Gastrocnemius medialis (tissue), 4 donors: ENCODE results near the gene LIPE.

Experiments used
- CTCF ChIP-seq, 5 experiments: fragments of 450-650 bp in 3 of 5; fragments of 200-600 bp in 2 of 5; sonication (generic) in 2 of 5; IDR thresholded peaks in 4 of 5; conservative IDR thresholded peaks in 1 of 5; 1 replicate in 4 of 5; 2 replicates in 1 of 5; pipeline ENCODE4 v1.5.1; 2016 to 2019; ENCODE audit warnings: antibody characterized with exemption in 5 of 5, mild to moderate bottlenecking in 3 of 5, moderate library complexity in 3 of 5
- POLR2A ChIP-seq, 2 donors: fragments of 450-650 bp; IDR thresholded peaks; one replicate each; pipeline ENCODE4 v1.6.1; 2017; ENCODE audit warnings: antibody characterized with exemption in 2 of 2, mild to moderate bottlenecking in 2 of 2, moderate library complexity in 2 of 2

- no peak for TF ChIP-seq CTCF (IDR thresholded peaks at IDR 0.05 in 4 of 5, conservative IDR thresholded peaks at IDR 0.05 in 1 of 5)
- no peak for TF ChIP-seq POLR2A (IDR thresholded peaks at IDR 0.05)
Observed at GRCh38 chr19:42475366-42475765, 48.2 kb upstream of the LIPE start.
